Calu3 (cell line): ENCODE data around the gene SEZ6L. TPM values are rescaled to one million over a fixed set of nuclear protein-coding genes. Genes with fewer than 3 reads are reported as not detected.
A peak's percentile ranks its signal among the peaks of the same experiment; 100 is the strongest.

Source experiments
- BruUV-seq: library from RNA; stranded (reverse); fragments of 400-500 nt; replicated peaks from 2 replicates; lab custom pipeline; 2021; lab: Mats Ljungman, UMichigan
- CTCF ChIA-PET: fragments of 300-600 bp; sonication (Branson Sonifier 250); formaldehyde crosslinking; loops from one replicate; lab custom pipeline; 2022; ENCODE audit warnings: antibody characterized with exemption; lab: Charles Lee
- DNase-seq: peaks from one replicate; pipeline ENCODE4 v3.0.0; 2022
- H3K27ac Mint-ChIP-seq: one replicate; pipeline ENCODE4 v1.8.0; 2022; ENCODE audit warnings: mixed read lengths; ENCODE audit not compliant: unreplicated experiment
- H3K27me3 Mint-ChIP-seq: one replicate; pipeline ENCODE4 v1.8.0; 2022; ENCODE audit warnings: mixed read lengths; ENCODE audit not compliant: unreplicated experiment
- H3K36me3 Mint-ChIP-seq: one replicate; pipeline ENCODE4 v1.8.0; 2022; ENCODE audit warnings: mild to moderate bottlenecking, moderate library complexity, mixed read lengths; ENCODE audit not compliant: insufficient read depth, unreplicated experiment
- H3K4me1 Mint-ChIP-seq: one replicate; pipeline ENCODE4 v1.8.0; 2022; ENCODE audit warnings: mild to moderate bottlenecking, low read depth, mixed read lengths; ENCODE audit not compliant: unreplicated experiment
- H3K4me3 Mint-ChIP-seq: one replicate; pipeline ENCODE4 v1.8.0; 2022; ENCODE audit warnings: mild to moderate bottlenecking, low read depth, moderate library complexity, mixed read lengths; ENCODE audit not compliant: unreplicated experiment
- H3K9me3 Mint-ChIP-seq: one replicate; pipeline ENCODE4 v1.8.0; 2022; ENCODE audit warnings: low read depth, mixed read lengths; ENCODE audit not compliant: unreplicated experiment
- intact Hi-C: fragments of 100-400 bp; cut with micrococcal nuclease; formaldehyde crosslinking; loops from one replicate; pipeline ENCODE4 v1.10.0; 2022; ENCODE audit not compliant: unreplicated experiment
- total RNA-seq: library from RNA; stranded (reverse); gene quantifications from 2 replicates; pipeline ENCODE4 v1.2.3, GENCODE V29; 2022
- TF ChIP-seq, protein P1 (sequence below): fragments of 200-600 bp; IDR thresholded peaks from one replicate; pipeline ENCODE4 v1.8.0; 2022; ENCODE audit warnings: antibody characterized with exemption; ENCODE audit not compliant: unreplicated experiment

Gene SEZ6L
- total RNA-seq, 1 experiment from 2014 or later: not detected

DNA sequence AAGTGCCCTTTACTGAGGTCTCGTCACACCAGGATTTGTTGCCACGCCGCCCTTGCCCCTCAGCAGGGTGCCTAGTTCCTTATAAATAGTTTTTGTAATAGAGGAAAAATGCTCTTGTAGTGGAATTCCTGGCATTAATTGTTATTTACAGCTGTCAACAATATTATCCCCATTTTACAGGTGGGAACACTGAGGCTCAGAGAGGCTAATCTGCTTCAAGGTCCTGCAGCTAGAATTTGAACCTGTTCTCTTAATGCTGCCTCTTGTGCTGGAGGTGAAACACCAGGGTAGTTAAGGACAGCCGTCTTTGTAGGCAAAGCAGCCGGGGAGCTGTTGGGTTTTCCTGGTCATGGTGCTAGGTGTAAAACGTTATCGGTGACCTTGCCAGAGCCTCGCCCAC is 159.0 kb downstream of the SEZ6L start:
- no TSS peak for BruUV-seq
- no peak overlapping the region for H3K4me3 Mint-ChIP-seq
- intact Hi-C loops: loop anchor here (10.0 kb wide), 1 partner anchor 243 kb away; no protein-coding TSS in a partner anchor
- no peaks in the 10 kb centered on the region for H3K36me3 Mint-ChIP-seq
- TF ChIP-seq, protein P1, sequence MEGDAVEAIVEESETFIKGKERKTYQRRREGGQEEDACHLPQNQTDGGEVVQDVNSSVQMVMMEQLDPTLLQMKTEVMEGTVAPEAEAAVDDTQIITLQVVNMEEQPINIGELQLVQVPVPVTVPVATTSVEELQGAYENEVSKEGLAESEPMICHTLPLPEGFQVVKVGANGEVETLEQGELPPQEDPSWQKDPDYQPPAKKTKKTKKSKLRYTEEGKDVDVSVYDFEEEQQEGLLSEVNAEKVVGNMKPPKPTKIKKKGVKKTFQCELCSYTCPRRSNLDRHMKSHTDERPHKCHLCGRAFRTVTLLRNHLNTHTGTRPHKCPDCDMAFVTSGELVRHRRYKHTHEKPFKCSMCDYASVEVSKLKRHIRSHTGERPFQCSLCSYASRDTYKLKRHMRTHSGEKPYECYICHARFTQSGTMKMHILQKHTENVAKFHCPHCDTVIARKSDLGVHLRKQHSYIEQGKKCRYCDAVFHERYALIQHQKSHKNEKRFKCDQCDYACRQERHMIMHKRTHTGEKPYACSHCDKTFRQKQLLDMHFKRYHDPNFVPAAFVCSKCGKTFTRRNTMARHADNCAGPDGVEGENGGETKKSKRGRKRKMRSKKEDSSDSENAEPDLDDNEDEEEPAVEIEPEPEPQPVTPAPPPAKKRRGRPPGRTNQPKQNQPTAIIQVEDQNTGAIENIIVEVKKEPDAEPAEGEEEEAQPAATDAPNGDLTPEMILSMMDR: no peak
- CTCF ChIA-PET: no interaction called here
- DNase-seq: no peak
- H3K27me3 Mint-ChIP-seq: peaks cover 88% of the 10 kb centered on the region
- H3K4me1 Mint-ChIP-seq: peaks cover 9% of the 10 kb centered on the region
- H3K9me3 Mint-ChIP-seq: no peaks in the 10 kb centered on the region
- no peak overlapping the region for H3K27ac Mint-ChIP-seq

DNA sequence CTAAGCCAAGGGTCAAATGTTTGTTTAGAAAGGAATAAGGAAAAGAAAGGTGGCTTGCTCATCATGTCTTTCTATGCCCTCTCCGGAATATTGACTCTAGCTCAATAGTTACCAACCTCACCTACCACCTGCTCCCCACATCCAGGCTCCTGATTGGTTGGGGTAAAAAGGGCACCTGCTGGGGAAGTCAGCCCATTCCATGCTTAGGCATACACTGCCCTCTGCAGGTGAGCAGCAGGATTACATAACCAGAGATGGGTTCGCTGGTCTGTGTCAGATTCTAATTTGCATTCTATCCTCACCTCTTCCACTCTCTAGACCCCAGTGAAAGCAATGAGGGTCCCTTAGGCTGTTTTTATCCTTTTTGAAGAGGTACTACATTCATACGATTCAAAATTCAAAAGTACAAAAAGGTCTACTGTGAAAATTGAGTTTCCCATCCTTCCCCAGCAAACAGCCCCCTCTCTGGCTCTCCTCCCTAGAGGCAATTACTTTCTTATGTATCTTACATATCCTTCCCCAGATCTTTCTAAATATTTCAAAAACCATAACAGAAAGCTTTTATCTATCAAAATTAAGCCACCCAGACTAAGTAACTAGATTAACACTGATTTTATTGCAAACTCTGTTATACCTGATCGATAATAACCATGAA is 161.8 kb downstream of the SEZ6L start:
- peak; percentile 81 for DNase-seq
- no TSS peak for BruUV-seq
- CTCF ChIA-PET: interaction anchor here (0.7 to 1.2 kb wide), 8 partner anchors 9 to 558 kb away, joined by 3 to 4 read pairs (median 3); no protein-coding TSS in a partner anchor
- H3K27me3 Mint-ChIP-seq: peaks cover 88% of the 10 kb centered on the region
- no peaks in the 10 kb centered on the region for H3K9me3 Mint-ChIP-seq
- H3K36me3 Mint-ChIP-seq: no peaks in the 10 kb centered on the region
- no peak overlapping the region for H3K4me3 Mint-ChIP-seq
- H3K27ac Mint-ChIP-seq: no peak overlapping the region
- peaks cover 9% of the 10 kb centered on the region for H3K4me1 Mint-ChIP-seq
- intact Hi-C loops: loop anchor here (2.0 to 5.0 kb wide), 2 partner anchors 434 to 552 kb away; no protein-coding TSS in a partner anchor
- TF ChIP-seq, protein P1: peak; percentile 91

DNA sequence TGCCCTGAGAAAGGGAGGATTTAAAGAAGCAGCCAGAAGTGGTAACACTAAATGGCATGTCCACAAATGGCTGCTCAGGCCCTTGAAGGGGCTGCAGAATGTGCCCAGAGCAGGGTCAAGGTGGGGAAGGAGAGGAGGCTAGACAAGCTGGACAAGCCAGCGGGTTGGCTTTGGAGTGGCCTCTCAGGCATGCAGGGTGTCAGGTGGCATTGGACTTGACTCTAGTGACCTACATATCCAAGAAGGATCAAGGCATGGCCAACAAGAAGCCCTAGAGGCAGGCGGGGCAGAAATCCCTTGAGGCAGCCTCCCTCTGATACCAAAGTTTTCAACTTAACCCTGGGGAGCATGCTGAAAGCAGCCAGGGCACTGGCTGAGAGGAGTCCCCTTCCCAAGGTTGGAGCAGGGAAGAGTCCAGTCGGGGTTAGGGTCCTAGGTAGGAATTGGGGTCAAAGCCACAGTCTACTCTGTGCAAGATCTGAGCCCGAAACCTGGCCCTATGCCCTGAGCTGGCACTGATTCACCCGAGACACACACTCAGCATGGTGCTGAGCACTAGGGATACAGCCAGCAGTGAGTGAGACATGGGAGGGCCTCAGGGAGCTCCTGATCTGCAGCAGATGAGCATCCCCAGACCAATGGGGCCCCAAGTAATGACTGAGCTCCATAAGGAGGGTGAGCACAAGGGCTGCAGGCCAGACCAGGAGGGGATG is 164.0 kb downstream of the SEZ6L start:
- CTCF ChIA-PET: interaction anchor here (0.6 kb wide), 2 partner anchors 23 to 1748 kb away, joined by 4 read pairs; no protein-coding TSS in a partner anchor

DNA sequence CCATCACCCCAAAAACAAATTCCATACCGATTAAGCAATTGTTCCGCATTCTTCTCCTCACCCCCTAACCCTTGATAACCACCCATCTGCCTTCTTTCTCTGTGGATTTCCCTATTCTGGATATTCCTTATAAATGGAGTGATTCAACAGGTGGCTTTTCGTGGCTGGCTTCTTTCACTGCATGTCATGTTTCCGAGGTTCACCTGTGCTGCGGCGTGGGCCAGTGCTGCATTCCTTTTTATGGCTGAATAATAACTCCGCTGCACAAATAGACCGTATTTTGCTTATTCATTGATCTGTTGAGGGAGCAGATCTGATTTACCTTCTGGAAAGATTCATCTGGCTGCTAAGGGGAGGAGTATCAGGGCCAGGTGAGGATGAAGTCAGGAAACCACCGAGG is 165.0 kb downstream of the SEZ6L start:
- intact Hi-C loops: loop anchor here (5.0 kb wide), 1 partner anchor 437 kb away; no protein-coding TSS in a partner anchor
- H3K27ac Mint-ChIP-seq: no peak overlapping the region
- H3K9me3 Mint-ChIP-seq: no peaks in the 10 kb centered on the region
- no TSS peak for BruUV-seq
- TF ChIP-seq, protein P1: no peak
- peaks cover 88% of the 10 kb centered on the region for H3K27me3 Mint-ChIP-seq
- no peak overlapping the region for H3K4me3 Mint-ChIP-seq
- no peaks in the 10 kb centered on the region for H3K36me3 Mint-ChIP-seq
- no peak for DNase-seq
- H3K4me1 Mint-ChIP-seq: no peaks in the 10 kb centered on the region
- CTCF ChIA-PET: no interaction called here

More for the DNA sequence above, 164.0 kb downstream of the SEZ6L start:
- H3K36me3 Mint-ChIP-seq: no peaks in the 10 kb centered on the region
- TF ChIP-seq, protein P1: no peak
- no peaks in the 10 kb centered on the region for H3K4me1 Mint-ChIP-seq
- intact Hi-C loops: loop anchor here (5.0 kb wide), 1 partner anchor 436 kb away; no protein-coding TSS in a partner anchor
- DNase-seq: no peak
- no peak overlapping the region for H3K27ac Mint-ChIP-seq
- no peak overlapping the region for H3K4me3 Mint-ChIP-seq
- no TSS peak for BruUV-seq
- H3K27me3 Mint-ChIP-seq: peaks cover 88% of the 10 kb centered on the region
- H3K9me3 Mint-ChIP-seq: no peaks in the 10 kb centered on the region
